ENCODE data around the gene CAPN12. TPM values are rescaled to one million over a fixed set of nuclear protein-coding genes. Genes with fewer than 3 reads are reported as not detected.

CAPN12 gene
- total RNA-seq, 2 experiments from 2014 or later = 7.1 to 9.0 TPM

- CTCF ChIA-PET = interaction anchor here (1.2 kb wide), 1 partner anchor 126 kb away, joined by 3 read pairs; no protein-coding TSS in a partner anchor
- no peak overlapping the region for H3K4me3 Mint-ChIP-seq
- no peaks in the 10 kb centered on the region for H3K36me3 Mint-ChIP-seq
- intact Hi-C loops (cut with micrococcal nuclease) = no loop called here
- H3K27me3 Mint-ChIP-seq = no peaks in the 10 kb centered on the region
- peaks cover 10% of the 10 kb centered on the region for H3K4me1 Mint-ChIP-seq (ENCODE audit: low read depth)
- DNase-seq = no peak
- H3K27ac Mint-ChIP-seq = no peak overlapping the region
- no peaks in the 10 kb centered on the region for H3K9me3 Mint-ChIP-seq
- POLR2A ChIA-PET = no interaction called here
Observed at GRCh38 chr19:38742906-38743305, 1.4 kb downstream of the CAPN12 start.

GRCh38 chr19:38742296-38742695, 2.0 kb downstream of the CAPN12 start:
- POLR2A ChIA-PET = no interaction called here
- Mint-ChIP-seq H3K36me3 (no peaks in the 10 kb centered on the region), H3K9me3 (no peaks in the 10 kb centered on the region), H3K4me1 (ENCODE audit: low read depth) (peaks cover 14% of the 10 kb centered on the region), H3K4me3 (no peak overlapping the region), H3K27ac (no peak overlapping the region), H3K27me3 (no peaks in the 10 kb centered on the region)
- CTCF ChIA-PET = interaction anchor here (1.2 to 1.9 kb wide), 2 partner anchors 127 to 188 kb away, joined by 3 to 4 read pairs; partner anchors contain the start of genes MRPS12 and SARS2
- intact Hi-C loops (cut with micrococcal nuclease) = no loop called here
- no peak for DNase-seq

DNA sequence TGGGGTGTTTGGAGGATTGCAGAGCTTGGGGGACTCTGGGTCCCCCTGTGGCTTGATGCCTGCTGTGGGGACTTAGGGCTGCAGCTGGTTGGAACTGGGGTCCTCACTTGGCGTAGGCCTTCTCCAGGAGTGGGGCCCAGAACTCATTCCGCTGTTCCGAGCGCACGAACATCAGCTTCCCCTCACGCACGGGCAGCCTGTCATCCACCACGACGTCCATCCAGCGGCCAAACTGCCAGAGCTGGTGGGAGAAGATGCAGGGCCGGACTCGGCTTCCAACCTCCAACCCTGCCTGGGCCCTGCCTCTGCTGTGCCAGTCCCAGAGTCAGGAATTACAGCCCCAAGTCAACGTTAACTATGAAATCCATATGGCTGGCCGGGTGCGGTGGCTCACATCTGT, 2.6 kb downstream of the CAPN12 start:
- Mint-ChIP-seq H3K27me3 (no peaks in the 10 kb centered on the region), H3K4me1 (ENCODE audit: low read depth) (peaks cover 15% of the 10 kb centered on the region), H3K27ac (no peak overlapping the region), H3K36me3 (no peaks in the 10 kb centered on the region), H3K4me3 (no peak overlapping the region), H3K9me3 (no peaks in the 10 kb centered on the region)
- ChIA-PET CTCF (interaction anchor here (1.2 to 1.9 kb wide), 2 partner anchors 128 to 189 kb away, joined by 3 to 4 read pairs; partner anchors contain the start of genes MRPS12 and SARS2), POLR2A (no interaction called here)
- intact Hi-C loops (cut with micrococcal nuclease) = no loop called here
- DNase-seq = no peak

DNA sequence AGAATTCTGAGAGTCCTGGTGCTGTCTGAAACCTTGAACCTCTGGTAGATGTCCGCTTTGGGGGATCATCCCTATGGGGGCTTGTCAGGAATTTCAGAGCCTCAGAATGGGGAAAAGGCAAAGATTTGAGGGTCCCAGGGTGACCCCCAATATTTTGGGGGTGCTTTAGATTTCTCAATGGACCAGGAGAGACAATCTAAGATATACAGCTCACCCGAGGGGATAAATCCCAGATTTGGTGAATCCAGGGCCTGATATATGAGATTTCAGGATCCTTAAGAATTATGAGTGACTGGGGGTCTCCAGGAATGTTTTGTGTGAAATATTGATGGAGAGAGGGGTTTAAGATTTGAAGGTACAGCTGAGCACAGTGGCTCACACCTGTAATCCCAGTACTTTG, 3.3 kb downstream of the CAPN12 start:
- DNase-seq = no peak
- intact Hi-C loops (cut with micrococcal nuclease) = no loop called here
- Mint-ChIP-seq H3K9me3 (no peaks in the 10 kb centered on the region), H3K4me1 (ENCODE audit: low read depth) (peaks cover 18% of the 10 kb centered on the region), H3K27ac (no peak overlapping the region), H3K4me3 (no peak overlapping the region), H3K36me3 (no peaks in the 10 kb centered on the region), H3K27me3 (no peaks in the 10 kb centered on the region)
- POLR2A ChIA-PET = no interaction called here
- CTCF ChIA-PET = interaction anchor here (1.9 kb wide), 1 partner anchor 190 kb away, joined by 4 read pairs; the partner anchor contains the start of genes MRPS12 and SARS2

GRCh38 chr19:38740257-38740592, 4.0 kb downstream of the CAPN12 start:
- H3K27ac Mint-ChIP-seq = no peak overlapping the region
- POLR2A ChIA-PET = no interaction called here
- H3K36me3 Mint-ChIP-seq = no peaks in the 10 kb centered on the region
- no peak overlapping the region for H3K4me3 Mint-ChIP-seq
- no peak for DNase-seq
- no peaks in the 10 kb centered on the region for H3K9me3 Mint-ChIP-seq
- peaks cover 20% of the 10 kb centered on the region for H3K4me1 Mint-ChIP-seq (ENCODE audit: low read depth)
- intact Hi-C loops (cut with micrococcal nuclease) = no loop called here
- no peaks in the 10 kb centered on the region for H3K27me3 Mint-ChIP-seq
- CTCF ChIA-PET = interaction anchor here (0.6 to 2.2 kb wide), 2 partner anchors 10 to 99 kb away, joined by 3 to 8 read pairs; no protein-coding TSS in a partner anchor

DNA sequence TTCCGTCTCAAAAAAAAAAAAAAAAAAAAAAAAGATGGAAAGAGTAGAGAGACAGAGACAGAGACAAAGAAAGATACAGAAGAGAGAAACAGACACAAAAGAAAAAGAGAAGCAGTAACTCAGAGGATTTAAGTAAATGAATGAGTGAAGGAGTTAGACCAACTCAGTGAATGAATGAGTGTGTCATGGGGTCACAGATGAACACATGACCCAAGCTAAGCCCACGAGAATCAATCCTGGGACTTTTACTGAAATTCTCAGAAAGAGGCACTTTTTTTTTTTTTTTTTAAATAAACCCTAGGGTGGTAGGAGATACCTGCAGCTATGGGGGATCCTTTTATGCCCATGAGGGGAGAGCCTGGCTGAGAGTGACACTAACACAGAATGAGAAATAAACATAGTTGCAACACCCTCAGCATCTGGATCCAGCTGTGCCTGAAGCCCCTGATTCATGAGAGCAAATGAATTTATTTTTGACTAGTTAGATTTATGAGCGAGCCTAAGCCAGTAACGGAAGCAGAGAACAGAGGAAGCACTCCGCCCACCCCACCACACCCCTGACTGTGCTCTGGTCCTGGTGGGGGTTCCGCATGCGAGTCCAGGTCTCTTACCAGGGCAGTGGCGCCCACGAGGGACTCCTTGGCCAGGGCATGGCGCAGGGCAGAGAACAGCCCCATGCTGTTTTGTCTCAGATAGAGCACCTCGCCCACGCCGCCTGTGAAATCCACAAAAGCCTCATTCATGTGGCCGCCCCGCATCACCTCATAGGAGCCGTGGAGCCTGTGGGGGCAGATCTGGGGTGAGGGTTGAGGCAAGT, 4.6 kb downstream of the CAPN12 start:
- no peak overlapping the region for H3K4me3 Mint-ChIP-seq
- peak; percentile 50 for DNase-seq
- intact Hi-C loops (cut with micrococcal nuclease) = loop anchor here (5.0 kb wide), 1 partner anchor 93 kb away; the partner anchor contains the start of gene ECH1
- no peak overlapping the region for H3K27ac Mint-ChIP-seq
- ChIA-PET POLR2A (no interaction called here), CTCF (interaction anchor here (0.6 to 2.2 kb wide), 3 partner anchors 9 to 105 kb away, joined by 3 to 8 read pairs (median 4); no protein-coding TSS in a partner anchor)
- no peaks in the 10 kb centered on the region for H3K36me3 Mint-ChIP-seq
- peaks cover 26% of the 10 kb centered on the region for H3K4me1 Mint-ChIP-seq (ENCODE audit: low read depth)
- no peaks in the 10 kb centered on the region for H3K27me3 Mint-ChIP-seq
- H3K9me3 Mint-ChIP-seq = no peaks in the 10 kb centered on the region

- POLR2A ChIA-PET = no interaction called here
- no peak for DNase-seq
- Mint-ChIP-seq H3K4me3 (peak overlapping the region; percentile 40), H3K36me3 (no peaks in the 10 kb centered on the region), H3K27me3 (no peaks in the 10 kb centered on the region), H3K9me3 (no peaks in the 10 kb centered on the region), H3K27ac (peak overlapping the region; percentile 0), H3K4me1 (ENCODE audit: low read depth) (peaks cover 38% of the 10 kb centered on the region)
- CTCF ChIA-PET = interaction anchor here (2.2 kb wide), 1 partner anchor 8 kb away, joined by 8 read pairs; no protein-coding TSS in a partner anchor
- intact Hi-C loops (cut with micrococcal nuclease) = loop anchor here (5.0 kb wide), 1 partner anchor 94 kb away; the partner anchor contains the start of gene ECH1
Observed at GRCh38 chr19:38737921-38738737, 6.1 kb downstream of the CAPN12 start.

- ChIA-PET POLR2A (no interaction called here), CTCF (no interaction called here)
- H3K27ac Mint-ChIP-seq = no peak overlapping the region
- intact Hi-C loops (cut with micrococcal nuclease) = loop anchor here (5.0 kb wide), 1 partner anchor 95 kb away; the partner anchor contains the start of gene ECH1
- H3K9me3 Mint-ChIP-seq = no peaks in the 10 kb centered on the region
- no peaks in the 10 kb centered on the region for H3K27me3 Mint-ChIP-seq
- DNase-seq = no peak
- no peaks in the 10 kb centered on the region for H3K36me3 Mint-ChIP-seq
- peaks cover 38% of the 10 kb centered on the region for H3K4me1 Mint-ChIP-seq (ENCODE audit: low read depth)
- peak overlapping the region; percentile 40 for H3K4me3 Mint-ChIP-seq
Observed at GRCh38 chr19:38737281-38737865, 6.9 kb downstream of the CAPN12 start.

GRCh38 chr19:38736413-38737280, 7.6 kb downstream of the CAPN12 start:
- CTCF ChIA-PET = no interaction called here
- H3K27ac Mint-ChIP-seq = no peak overlapping the region
- peaks cover 38% of the 10 kb centered on the region for H3K4me1 Mint-ChIP-seq (ENCODE audit: low read depth)
- no peaks in the 10 kb centered on the region for H3K9me3 Mint-ChIP-seq
- intact Hi-C loops (cut with micrococcal nuclease) = loop anchor here (1.0 to 5.0 kb wide), 2 partner anchors 96 to 229 kb away; partner anchors contain the start of gene ECH1
- POLR2A ChIA-PET = no interaction called here
- no peaks in the 10 kb centered on the region for H3K36me3 Mint-ChIP-seq
- peak overlapping the region; percentile 51 for H3K4me3 Mint-ChIP-seq
- peak; percentile 82 for DNase-seq
- no peaks in the 10 kb centered on the region for H3K27me3 Mint-ChIP-seq

- POLR2A ChIA-PET = no interaction called here
- intact Hi-C loops (cut with micrococcal nuclease) = loop anchor here (1.0 to 5.0 kb wide), 2 partner anchors 96 to 229 kb away; partner anchors contain the start of gene ECH1
Observed at GRCh38 chr19:38736036-38736412, 8.2 kb downstream of the CAPN12 start.

GRCh38 chr19:38735257-38735686, 9.0 kb downstream of the CAPN12 start:
- peak; percentile 42 for DNase-seq
- no peaks in the 10 kb centered on the region for H3K27me3 Mint-ChIP-seq
- intact Hi-C loops (cut with micrococcal nuclease) = loop anchor here (5.0 kb wide), 1 partner anchor 97 kb away; the partner anchor contains the start of gene ECH1
- peak overlapping the region; percentile 67 for H3K4me3 Mint-ChIP-seq
- H3K36me3 Mint-ChIP-seq = peaks cover 4% of the 10 kb centered on the region
- ChIA-PET CTCF (interaction anchor here (0.9 to 3.4 kb wide), 2 partner anchors 34 to 195 kb away, joined by 3 to 16 read pairs; partner anchors contain the start of genes MRPS12 and SARS2), POLR2A (interaction anchor here (0.8 to 1.4 kb wide), 5 partner anchors 107 to 196 kb away, joined by 3 to 4 read pairs (median 4); no protein-coding TSS in a partner anchor)
- H3K9me3 Mint-ChIP-seq = no peaks in the 10 kb centered on the region
- peak overlapping the region; percentile 75 for H3K27ac Mint-ChIP-seq
- H3K4me1 Mint-ChIP-seq (ENCODE audit: low read depth) = peaks cover 38% of the 10 kb centered on the region

More at GRCh38 chr19:38736036-38736412, 8.2 kb downstream of the CAPN12 start:
- DNase-seq = peak; percentile 74
- H3K4me1 Mint-ChIP-seq (ENCODE audit: low read depth) = peaks cover 38% of the 10 kb centered on the region
- H3K4me3 Mint-ChIP-seq = peak overlapping the region; percentile 43
- CTCF ChIA-PET = no interaction called here
- no peaks in the 10 kb centered on the region for H3K36me3 Mint-ChIP-seq
- no peaks in the 10 kb centered on the region for H3K27me3 Mint-ChIP-seq
- no peaks in the 10 kb centered on the region for H3K9me3 Mint-ChIP-seq
- H3K27ac Mint-ChIP-seq = no peak overlapping the region
